SK-N-SH (cell line): ENCODE results near the gene SPATA19.

Experiments used
- GABPA ChIP-seq: IDR thresholded peaks from 2 replicates; pipeline ENCODE4 v1.4.0; 2012; ENCODE audit warnings: low read depth, mild to moderate bottlenecking
- TF ChIP-seq, protein P1 (sequence below): fragments of 200-600 bp; sonication (generic); IDR thresholded peaks from 2 replicates; pipeline ENCODE4 v1.6.1; 2017; ENCODE audit warnings: antibody characterized with exemption, mild to moderate bottlenecking, moderate library complexity

GRCh38 chr11:133829566-133829965, 15.7 kb downstream of the SPATA19 start:
- TF ChIP-seq, protein P1, sequence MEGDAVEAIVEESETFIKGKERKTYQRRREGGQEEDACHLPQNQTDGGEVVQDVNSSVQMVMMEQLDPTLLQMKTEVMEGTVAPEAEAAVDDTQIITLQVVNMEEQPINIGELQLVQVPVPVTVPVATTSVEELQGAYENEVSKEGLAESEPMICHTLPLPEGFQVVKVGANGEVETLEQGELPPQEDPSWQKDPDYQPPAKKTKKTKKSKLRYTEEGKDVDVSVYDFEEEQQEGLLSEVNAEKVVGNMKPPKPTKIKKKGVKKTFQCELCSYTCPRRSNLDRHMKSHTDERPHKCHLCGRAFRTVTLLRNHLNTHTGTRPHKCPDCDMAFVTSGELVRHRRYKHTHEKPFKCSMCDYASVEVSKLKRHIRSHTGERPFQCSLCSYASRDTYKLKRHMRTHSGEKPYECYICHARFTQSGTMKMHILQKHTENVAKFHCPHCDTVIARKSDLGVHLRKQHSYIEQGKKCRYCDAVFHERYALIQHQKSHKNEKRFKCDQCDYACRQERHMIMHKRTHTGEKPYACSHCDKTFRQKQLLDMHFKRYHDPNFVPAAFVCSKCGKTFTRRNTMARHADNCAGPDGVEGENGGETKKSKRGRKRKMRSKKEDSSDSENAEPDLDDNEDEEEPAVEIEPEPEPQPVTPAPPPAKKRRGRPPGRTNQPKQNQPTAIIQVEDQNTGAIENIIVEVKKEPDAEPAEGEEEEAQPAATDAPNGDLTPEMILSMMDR, result no peak
- no peak for TF ChIP-seq GABPA
